MV-4-11 (cell line): Measurements from ENCODE around the gene TRMO.

Experiments used
- DNase-seq: peaks from one replicate; lab custom pipeline; 2025; lab: John Stamatoyannopoulos, UW

TRMO gene

GRCh38 chr9:97904725-97905124 is 17.6 kb downstream of the TRMO start:
- DNase-seq: no peak

DNA sequence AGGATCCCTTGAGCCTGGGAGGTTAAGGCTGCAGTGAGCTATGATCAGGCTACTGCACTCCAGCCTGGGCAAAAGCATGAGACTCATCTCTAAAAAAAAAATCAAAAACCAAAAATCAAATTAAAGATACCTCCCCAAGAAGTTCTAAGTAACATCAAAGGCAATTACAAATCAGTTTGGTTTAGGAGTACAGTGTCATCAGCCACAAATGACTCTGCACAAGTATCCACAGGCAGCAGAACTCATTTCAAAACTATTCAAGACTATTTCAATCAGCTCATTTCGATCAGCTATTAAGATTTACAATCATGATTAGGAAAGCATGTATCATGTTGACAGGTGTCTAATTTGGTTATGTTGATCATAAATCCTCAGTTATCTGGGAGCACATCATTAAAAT is 19.1 kb downstream of the TRMO start:
- no peak for DNase-seq

- DNase-seq: peak; percentile 20
Observed at GRCh38 chr9:97900738-97901565, 21.3 kb downstream of the TRMO start.

- DNase-seq: no peak
Observed at GRCh38 chr9:97900103-97900737, 22.1 kb downstream of the TRMO start.

DNA sequence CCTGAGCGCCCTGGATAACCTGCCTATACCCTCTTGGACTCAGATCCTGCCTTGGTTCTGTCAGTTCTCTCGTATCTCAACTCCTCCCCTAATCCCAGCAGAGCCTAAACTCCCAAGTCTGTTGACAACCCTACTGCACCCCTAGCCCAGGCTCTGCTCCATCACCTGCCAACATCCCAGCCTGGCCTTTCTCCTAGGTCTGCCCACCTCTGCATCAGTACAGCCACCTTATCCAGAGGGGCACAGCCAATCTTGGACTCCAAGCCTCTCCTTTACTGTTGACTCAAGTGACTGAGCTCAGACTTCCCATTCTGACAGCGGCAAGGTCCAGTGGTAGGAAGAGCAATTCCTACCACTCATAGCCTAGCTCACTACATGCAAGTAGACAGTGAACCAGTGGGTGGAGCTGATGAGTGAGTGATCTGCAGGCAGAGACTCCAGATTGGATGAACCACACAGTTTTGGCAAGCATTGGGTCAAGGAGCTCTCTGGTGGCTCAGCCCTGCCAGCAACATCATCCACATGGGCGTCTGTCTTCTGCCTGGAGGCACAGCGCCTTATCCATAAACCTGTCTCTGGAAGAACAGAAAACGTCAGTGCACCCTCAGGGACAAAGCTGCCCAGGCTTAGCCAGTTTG is 26.5 kb downstream of the TRMO start:
- DNase-seq: peak; percentile 12

DNA sequence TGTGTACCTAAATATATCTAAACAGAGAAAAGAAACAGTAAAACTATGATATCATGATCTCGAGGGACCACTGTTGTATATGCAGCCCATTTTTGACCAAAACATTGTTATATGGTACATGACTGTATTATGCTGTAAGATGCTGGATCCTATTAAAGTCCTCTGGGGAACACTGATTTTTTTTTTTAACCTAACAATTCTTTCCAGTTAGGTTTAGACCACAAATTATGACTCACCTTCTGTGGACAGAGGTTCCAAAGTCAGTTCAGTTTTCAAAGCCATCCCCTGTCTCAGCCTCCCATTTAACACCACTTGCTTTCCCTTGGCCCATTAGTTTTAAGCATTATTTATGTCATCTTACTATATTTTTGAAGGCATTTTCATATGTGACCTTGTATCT is 27.1 kb downstream of the TRMO start:
- no peak for DNase-seq

GRCh38 chr9:97892421-97892820 is 29.9 kb downstream of the TRMO start:
- DNase-seq: no peak

DNA sequence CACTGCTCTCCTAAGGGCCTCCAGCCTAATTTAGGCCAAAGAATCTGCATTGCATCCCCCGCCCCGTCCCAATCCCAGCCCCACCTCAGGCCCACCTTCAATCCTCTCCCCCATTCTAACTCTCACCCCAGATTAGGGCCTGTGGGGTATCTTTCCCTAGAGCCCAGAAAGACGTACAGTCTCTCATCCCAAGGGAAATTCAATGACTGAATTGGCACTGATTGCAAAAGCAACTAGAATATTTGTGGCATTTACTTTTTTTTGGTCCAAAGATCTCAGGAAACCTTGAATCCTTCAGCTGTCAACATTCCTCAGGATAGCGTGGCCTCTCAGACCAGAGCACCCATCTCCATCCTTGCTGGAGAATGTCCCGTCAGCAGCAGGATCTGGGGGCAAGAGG is 30.6 kb downstream of the TRMO start:
- DNase-seq: no peak

DNA sequence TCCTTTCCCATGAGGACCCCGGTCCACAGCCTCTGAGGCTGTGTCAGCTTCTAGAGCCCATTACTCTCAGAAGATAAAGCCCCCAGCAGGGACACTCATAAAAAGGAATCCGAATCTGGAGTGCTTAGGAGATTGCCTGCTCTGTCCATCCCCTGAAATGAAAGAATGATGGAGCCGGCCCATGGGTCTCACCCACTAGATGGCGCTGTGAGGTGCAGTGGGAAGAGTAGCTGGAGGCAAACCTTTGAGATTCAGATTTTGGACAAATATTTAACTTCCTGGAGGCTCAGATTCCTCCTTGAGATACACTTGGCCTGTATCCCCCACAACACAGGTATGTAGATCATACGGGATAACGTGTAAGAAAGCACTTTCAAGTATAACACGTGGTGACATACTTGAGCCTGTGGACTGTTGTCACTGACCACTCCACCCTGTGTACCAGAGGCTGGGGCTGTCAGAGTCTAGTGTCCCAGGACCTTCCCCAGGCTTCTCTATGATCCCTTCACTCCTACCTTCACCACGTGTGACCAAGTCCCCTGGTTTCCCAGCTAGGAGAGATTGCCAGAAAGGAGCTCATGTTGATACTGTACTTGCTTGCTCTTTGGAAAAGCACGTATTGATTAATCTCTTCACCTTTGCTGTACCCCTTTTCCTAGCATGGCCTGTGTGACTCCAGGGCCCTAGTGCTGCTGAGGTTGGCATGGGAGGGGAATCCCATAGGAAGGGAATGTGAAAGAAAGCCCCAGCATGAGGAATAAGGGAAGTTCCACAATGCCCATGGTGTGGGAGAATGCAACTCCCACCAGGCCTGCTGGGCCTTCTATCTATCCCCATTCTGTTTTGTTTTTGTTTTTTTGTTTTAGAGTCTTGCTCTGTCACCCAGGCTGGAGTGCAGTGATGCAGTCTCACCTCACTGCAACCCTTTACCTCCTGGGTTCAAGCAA is 32.1 kb downstream of the TRMO start:
- DNase-seq: no peak

- DNase-seq: no peak
Observed at GRCh38 chr9:97880336-97880735, 42.0 kb downstream of the TRMO start.

DNA sequence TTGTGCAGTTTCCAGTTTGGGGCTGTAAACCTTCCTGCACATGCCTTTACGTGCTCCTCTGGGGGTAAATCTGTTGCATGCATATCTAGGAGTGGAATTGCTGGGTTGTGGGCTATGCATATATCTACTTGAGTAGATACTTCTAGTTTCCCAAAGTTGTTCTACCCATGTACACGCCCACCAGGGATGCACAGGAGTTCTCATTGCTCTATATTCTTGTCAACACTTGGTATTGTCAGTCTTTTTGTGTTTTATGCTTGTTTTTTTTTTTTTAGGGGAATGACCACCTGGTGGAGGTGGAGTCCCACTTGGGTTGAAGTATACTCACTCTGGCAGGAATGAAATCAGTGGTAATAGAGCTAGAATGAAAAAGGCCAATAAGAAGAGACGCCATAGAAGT is 46.2 kb downstream of the TRMO start:
- DNase-seq: no peak

- no peak for DNase-seq
Observed at GRCh38 chr9:97875111-97875510, 47.2 kb downstream of the TRMO start.

DNA sequence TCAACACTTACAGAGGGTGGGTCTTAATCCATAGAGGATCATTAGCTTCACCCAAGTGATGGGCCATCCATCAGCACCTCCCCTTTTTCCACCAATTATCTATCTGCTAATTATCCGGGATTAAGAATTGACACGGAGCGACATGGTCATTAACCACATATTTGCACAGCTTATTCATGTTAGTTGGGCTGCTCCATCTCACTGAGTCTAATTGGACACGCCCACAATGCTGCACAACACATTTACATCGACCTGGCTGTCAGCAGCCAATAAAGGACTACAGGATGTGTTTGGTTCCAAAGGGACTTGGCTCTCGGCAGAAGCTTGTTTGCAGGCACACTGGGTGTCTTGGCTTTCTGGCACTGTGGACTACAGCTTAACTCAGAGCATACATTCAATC is 47.7 kb downstream of the TRMO start:
- DNase-seq: no peak

DNA sequence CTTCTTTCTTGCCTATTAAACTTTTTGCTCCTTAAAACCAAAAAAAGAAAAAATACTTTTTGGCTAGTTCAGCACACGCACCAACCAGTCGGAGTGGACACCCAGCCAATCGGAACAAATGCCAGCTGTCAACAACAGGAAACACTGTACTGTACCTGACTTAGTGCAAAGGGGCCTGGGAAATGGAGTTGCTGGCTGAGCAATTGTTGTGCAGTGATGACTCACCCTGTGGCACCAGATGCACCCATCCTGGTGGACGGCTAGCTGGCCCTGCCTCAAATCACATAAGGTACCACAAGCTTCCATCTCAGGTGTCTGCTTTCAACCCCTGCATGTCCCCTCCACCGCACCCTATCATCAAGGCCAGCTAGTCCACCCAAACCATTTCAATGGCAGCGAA is 48.4 kb downstream of the TRMO start:
- no peak for DNase-seq

DNA sequence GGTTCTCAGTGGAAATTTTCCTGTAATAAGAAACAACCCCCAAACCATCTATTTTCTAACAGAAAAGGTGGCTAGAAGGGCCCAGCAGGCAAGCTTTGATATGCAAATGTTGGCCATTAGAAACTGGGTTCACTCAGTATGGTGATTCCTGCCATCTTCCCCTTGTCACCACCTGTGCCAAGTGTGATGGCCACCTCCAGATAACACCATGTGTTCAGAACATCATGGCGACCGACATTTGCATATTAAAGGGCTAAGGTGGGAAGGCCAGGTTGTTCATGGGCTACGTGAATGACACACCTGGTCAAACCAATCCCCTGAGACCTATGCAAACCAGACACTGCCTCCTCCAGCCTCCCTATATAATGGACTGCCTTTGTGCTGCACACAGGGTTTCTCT is 48.9 kb downstream of the TRMO start:
- DNase-seq: no peak

GRCh38 chr9:97868859-97869258 is 53.4 kb downstream of the TRMO start:
- no peak for DNase-seq

DNA sequence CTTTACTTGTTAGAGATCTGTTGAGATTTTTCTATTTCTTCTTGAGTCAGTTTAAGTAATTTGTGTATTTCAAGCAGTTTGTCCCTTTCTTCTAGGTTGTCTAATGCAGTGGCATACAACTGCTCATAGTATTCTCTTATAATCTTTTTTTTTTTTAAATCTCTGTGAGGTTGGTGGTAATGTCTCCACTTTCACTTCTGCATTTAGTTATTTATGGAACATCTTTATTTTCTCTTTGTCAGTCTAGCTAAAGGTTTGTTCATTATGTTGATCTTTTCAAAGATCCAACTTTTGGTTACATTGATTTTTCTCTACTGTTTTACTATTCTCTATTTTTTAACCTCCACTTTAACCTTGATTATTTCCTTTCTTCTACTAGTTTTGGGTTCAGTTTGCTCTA is 55.5 kb downstream of the TRMO start:
- peak; percentile 71 for DNase-seq

- DNase-seq: no peak
Observed at GRCh38 chr9:97866300-97866699, 56.0 kb downstream of the TRMO start.

DNA sequence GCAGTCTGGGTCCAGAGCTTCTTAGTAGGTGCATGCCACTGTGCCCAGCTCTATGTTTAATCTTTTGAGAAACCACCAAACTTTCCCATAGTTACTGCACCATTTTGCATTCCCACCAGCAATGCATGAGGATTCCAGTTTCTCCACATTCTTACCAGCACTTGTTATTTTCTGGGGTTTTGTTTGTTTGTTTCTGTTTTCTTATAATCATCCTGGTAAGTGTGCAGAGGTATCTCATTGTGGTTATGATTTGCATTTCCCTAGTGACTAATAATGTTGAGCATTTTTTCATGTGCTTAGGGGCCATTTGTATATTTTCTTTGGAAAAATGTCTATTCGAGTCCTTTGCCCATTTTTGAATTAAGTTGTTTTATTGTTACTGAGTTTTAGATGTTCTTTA is 57.9 kb downstream of the TRMO start:
- no peak for DNase-seq

GRCh38 chr9:97863314-97863713 is 59.0 kb downstream of the TRMO start:
- DNase-seq: no peak

GRCh38 chr9:97861148-97861475 is 61.2 kb downstream of the TRMO start:
- DNase-seq: no peak

- no peak for DNase-seq
Observed at GRCh38 chr9:97860451-97861147, 61.7 kb downstream of the TRMO start.
